Activated CD4-positive, alpha-beta T cell treated with anti-CD3 and anti-CD28 coated beads for 36 hours (primary cell): ENCODE measurements around the gene AFAP1. TPM values are rescaled to one million over a fixed set of nuclear protein-coding genes. Genes with fewer than 3 reads are reported as not detected.

Experiments used
- ATAC-seq: fragments of 200-7000 bp; cut with Tn5 transposase; one replicate; pipeline ENCODE4 v1.10.0; 2021; ENCODE audit warnings: mild to moderate bottlenecking, moderate library complexity
- CTCF ChIA-PET: fragments of 350-600 bp; sonication (Branson Sonifier 250); formaldehyde crosslinking; loops from one replicate; lab custom pipeline; 2021; ENCODE audit warnings: antibody characterized with exemption; lab: Charles Lee
- POLR2A ChIA-PET: fragments of 350-600 bp; sonication (Branson Sonifier 250); formaldehyde crosslinking; loops from one replicate; lab custom pipeline; 2021; ENCODE audit warnings: antibody characterized with exemption, inconsistent platforms; lab: Charles Lee
- DNase-seq: peaks from one replicate; pipeline ENCODE4 v3.0.0-alpha.2; 2020
- H3K27ac Mint-ChIP-seq: one replicate; pipeline ENCODE4 v1.8.0; 2021; ENCODE audit warnings: mixed read lengths
- H3K27me3 Mint-ChIP-seq: one replicate; pipeline ENCODE4 v1.8.0; 2021; ENCODE audit warnings: mixed read lengths
- H3K36me3 Mint-ChIP-seq: one replicate; pipeline ENCODE4 v1.8.0; 2021; ENCODE audit warnings: low read depth, mixed read lengths
- H3K4me1 Mint-ChIP-seq: one replicate; pipeline ENCODE4 v1.8.0; 2021; ENCODE audit warnings: mixed read lengths
- H3K4me3 Mint-ChIP-seq: one replicate; pipeline ENCODE4 v1.8.0; 2021; ENCODE audit warnings: mild to moderate bottlenecking, moderate library complexity, mixed read lengths
- H3K9me3 Mint-ChIP-seq: one replicate; pipeline ENCODE4 v1.8.0; 2021; ENCODE audit warnings: low read depth, mixed read lengths
- intact Hi-C, 2 experiments: fragments of 100-400 bp; cut with DNase I in 1 of 2; cut with micrococcal nuclease in 1 of 2; formaldehyde crosslinking; loops; one replicate each; pipeline versions ENCODE4 v1.14.2 to v1.15.1; 2022 to 2024; cut with DNase I, micrococcal nuclease
- total RNA-seq, 2 experiments: library from RNA; stranded (reverse); gene quantifications; one replicate each; pipeline ENCODE4 v1.2.3, GENCODE V29; 2021

Gene AFAP1
- total RNA-seq, 2 experiments from 2014 or later = 27.1 to 27.2 TPM

- Mint-ChIP-seq H3K4me3 (peak overlapping the region; percentile 50), H3K27ac (peak overlapping the region; percentile 86), H3K36me3 (peaks cover 4% of the 10 kb centered on the region), H3K27me3 (no peaks in the 10 kb centered on the region), H3K9me3 (no peaks in the 10 kb centered on the region), H3K4me1 (peaks cover 31% of the 10 kb centered on the region)
- peak; percentile 76 for DNase-seq
- CTCF ChIA-PET = interaction anchor here (1.0 to 1.5 kb wide), 4 partner anchors 13 to 43 kb away, joined by 3 to 7 read pairs (median 4); no protein-coding TSS in a partner anchor
- intact Hi-C loops = no loop called here
- peak; percentile 94 for ATAC-seq
- POLR2A ChIA-PET = no interaction called here
Observed at GRCh38 chr4:7759216-7759615, 180.4 kb downstream of the AFAP1 start.

DNA sequence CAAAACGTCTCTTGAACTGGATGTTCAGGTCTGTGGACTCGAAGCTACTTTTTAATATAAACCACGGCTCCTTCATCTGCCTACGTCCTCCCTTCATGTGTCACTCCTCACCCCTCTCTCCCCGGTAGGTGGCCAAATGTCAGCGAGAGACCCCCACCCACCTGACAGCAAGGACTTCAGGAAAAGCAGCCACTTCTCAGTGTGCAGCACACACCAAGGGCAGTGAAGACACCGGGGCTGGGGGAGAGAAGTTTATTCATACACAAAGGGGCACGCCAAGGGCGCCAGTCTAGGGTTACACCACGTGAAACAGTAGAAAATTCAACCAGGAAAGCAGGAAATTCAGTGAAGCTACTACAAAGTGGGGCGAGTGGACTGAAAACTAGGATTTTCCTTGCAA is 181.2 kb downstream of the AFAP1 start:
- ChIA-PET POLR2A (no interaction called here), CTCF (interaction anchor here (1.3 kb wide), 1 partner anchor 44 kb away, joined by 5 read pairs; no protein-coding TSS in a partner anchor)
- peaks cover 31% of the 10 kb centered on the region for H3K4me1 Mint-ChIP-seq
- DNase-seq = no peak
- peak overlapping the region; percentile 59 for H3K27ac Mint-ChIP-seq
- peaks cover 4% of the 10 kb centered on the region for H3K36me3 Mint-ChIP-seq
- no peak overlapping the region for H3K4me3 Mint-ChIP-seq
- intact Hi-C loops = no loop called here
- no peak for ATAC-seq
- H3K27me3 Mint-ChIP-seq = no peaks in the 10 kb centered on the region
- no peaks in the 10 kb centered on the region for H3K9me3 Mint-ChIP-seq

- DNase-seq = no peak
- H3K4me1 Mint-ChIP-seq = peaks cover 31% of the 10 kb centered on the region
- H3K27me3 Mint-ChIP-seq = no peaks in the 10 kb centered on the region
- no peak for ATAC-seq
- no peak overlapping the region for H3K4me3 Mint-ChIP-seq
- intact Hi-C loops = no loop called here
- peak overlapping the region; percentile 9 for H3K27ac Mint-ChIP-seq
- ChIA-PET CTCF (interaction anchor here (1.3 kb wide), 1 partner anchor 44 kb away, joined by 5 read pairs; no protein-coding TSS in a partner anchor), POLR2A (no interaction called here)
- H3K9me3 Mint-ChIP-seq = no peaks in the 10 kb centered on the region
- H3K36me3 Mint-ChIP-seq = peaks cover 4% of the 10 kb centered on the region
Observed at GRCh38 chr4:7757501-7758471, 181.9 kb downstream of the AFAP1 start.

- Mint-ChIP-seq H3K4me1 (peaks cover 26% of the 10 kb centered on the region), H3K36me3 (peaks cover 4% of the 10 kb centered on the region), H3K9me3 (no peaks in the 10 kb centered on the region), H3K4me3 (no peak overlapping the region), H3K27me3 (no peaks in the 10 kb centered on the region), H3K27ac (no peak overlapping the region)
- intact Hi-C loops = no loop called here
- no peak for DNase-seq
- no peak for ATAC-seq
- POLR2A ChIA-PET = no interaction called here
- CTCF ChIA-PET = no interaction called here
Observed at GRCh38 chr4:7756561-7757355, 182.9 kb downstream of the AFAP1 start.

DNA sequence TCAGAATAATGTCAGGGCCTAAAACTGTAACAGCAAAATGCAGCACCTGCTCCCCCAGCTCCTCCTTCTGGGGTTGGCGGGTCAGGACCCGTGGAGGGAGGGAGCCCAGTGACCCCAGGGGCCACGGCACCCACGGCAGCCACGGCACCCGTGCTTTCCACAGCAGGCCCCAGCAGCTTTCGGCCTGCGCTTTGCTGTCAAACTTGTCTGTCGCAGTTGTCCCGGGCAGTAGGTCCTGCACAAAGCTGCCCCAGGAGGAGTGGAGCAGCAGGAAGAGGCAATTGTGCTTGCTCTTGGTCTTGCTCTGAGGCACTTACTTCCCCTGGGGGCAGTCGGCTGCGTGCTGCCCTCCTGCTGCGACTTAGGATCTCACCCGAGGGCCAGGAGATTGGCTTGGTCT is 183.6 kb downstream of the AFAP1 start:
- Mint-ChIP-seq H3K27me3 (no peaks in the 10 kb centered on the region), H3K4me1 (peaks cover 22% of the 10 kb centered on the region), H3K4me3 (no peak overlapping the region), H3K27ac (no peak overlapping the region), H3K9me3 (no peaks in the 10 kb centered on the region), H3K36me3 (no peaks in the 10 kb centered on the region)
- ChIA-PET CTCF (no interaction called here), POLR2A (no interaction called here)
- ATAC-seq (no peak), DNase-seq (no peak)
- intact Hi-C loops = no loop called here

DNA sequence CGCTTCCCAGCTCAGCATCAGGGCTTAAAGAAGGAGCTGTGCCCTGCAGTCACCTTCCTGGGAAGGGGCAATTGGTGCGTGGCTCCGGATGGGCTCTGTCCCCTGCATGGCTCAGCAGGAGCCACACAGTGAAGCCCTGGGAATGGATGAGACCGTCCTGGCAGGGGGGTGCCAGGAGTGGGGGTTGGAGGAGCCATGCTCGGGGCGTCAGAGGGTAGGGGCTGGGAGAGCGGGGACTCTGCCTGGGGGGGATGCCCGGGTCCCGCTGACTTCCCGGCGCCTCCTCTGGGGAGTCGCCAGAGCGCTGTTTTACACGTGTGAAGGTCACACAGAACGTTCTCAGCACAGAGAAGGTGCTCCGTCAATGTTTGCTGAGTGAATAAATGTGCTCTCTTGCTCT is 184.1 kb downstream of the AFAP1 start:
- ATAC-seq (no peak), DNase-seq (no peak)
- Mint-ChIP-seq H3K4me3 (no peak overlapping the region), H3K27ac (no peak overlapping the region), H3K27me3 (no peaks in the 10 kb centered on the region), H3K4me1 (peaks cover 25% of the 10 kb centered on the region), H3K36me3 (no peaks in the 10 kb centered on the region), H3K9me3 (no peaks in the 10 kb centered on the region)
- intact Hi-C loops = no loop called here
- ChIA-PET CTCF (no interaction called here), POLR2A (no interaction called here)

- no peak for ATAC-seq
- DNase-seq = no peak
- CTCF ChIA-PET = no interaction called here
- H3K36me3 Mint-ChIP-seq = no peaks in the 10 kb centered on the region
- no peak overlapping the region for H3K27ac Mint-ChIP-seq
- H3K4me3 Mint-ChIP-seq = no peak overlapping the region
- H3K9me3 Mint-ChIP-seq = no peaks in the 10 kb centered on the region
- H3K27me3 Mint-ChIP-seq = no peaks in the 10 kb centered on the region
- intact Hi-C loops = no loop called here
- H3K4me1 Mint-ChIP-seq = peaks cover 26% of the 10 kb centered on the region
- POLR2A ChIA-PET = no interaction called here
Observed at GRCh38 chr4:7754565-7755262, 184.9 kb downstream of the AFAP1 start.

DNA sequence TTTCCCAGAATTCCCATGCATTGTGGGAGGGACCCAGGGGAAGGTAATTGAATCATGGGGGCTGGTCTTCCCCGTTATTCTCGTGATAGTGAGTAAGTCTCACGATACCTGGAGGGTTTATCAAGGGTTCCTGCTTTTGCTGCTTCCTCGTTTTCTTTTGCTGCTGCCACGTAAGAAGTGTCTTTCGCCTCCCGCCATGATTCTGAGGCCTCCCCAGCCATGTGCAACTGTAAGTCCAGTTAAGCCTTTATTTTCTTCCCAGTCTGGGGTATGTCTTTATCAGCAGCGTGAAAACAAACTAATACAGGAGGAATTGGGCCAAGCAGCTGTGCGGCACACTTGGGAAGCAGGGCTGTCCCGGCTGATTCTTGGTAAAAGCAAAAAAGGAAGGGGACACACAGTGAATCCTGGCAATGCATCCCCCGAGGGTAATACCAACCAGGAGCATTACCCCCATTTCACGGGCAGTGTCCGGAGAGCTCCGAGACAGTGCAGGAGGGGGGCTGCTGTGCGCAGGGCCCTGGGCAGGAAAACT is 185.7 kb downstream of the AFAP1 start:
- Mint-ChIP-seq H3K4me1 (peaks cover 25% of the 10 kb centered on the region), H3K36me3 (no peaks in the 10 kb centered on the region), H3K9me3 (no peaks in the 10 kb centered on the region), H3K4me3 (no peak overlapping the region), H3K27ac (no peak overlapping the region), H3K27me3 (no peaks in the 10 kb centered on the region)
- ATAC-seq (no peak), DNase-seq (no peak)
- intact Hi-C loops = no loop called here
- CTCF ChIA-PET = no interaction called here
- POLR2A ChIA-PET = no interaction called here

DNA sequence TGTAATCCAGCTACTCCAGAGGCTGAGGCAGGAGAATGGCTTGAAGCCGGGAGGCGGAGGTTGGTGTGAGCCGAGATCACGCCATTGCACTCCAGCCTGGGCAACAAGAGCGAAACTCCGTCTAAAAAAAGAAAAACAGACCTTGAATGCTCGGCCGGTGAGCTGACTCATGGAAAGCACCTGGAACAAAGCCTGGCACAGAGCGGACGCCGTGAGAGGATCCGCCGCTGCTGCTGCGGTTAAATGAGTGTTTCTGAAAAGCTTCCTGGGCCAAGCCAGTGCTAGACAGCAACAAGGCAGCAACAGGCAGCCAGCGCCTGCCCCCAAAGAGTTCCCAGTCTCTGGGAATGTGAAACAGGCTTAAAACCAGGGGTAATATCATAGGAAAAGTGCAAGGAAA is 186.4 kb downstream of the AFAP1 start:
- intact Hi-C loops = no loop called here
- no peak for ATAC-seq
- POLR2A ChIA-PET = no interaction called here
- Mint-ChIP-seq H3K27me3 (no peaks in the 10 kb centered on the region), H3K27ac (no peak overlapping the region), H3K36me3 (no peaks in the 10 kb centered on the region), H3K4me3 (no peak overlapping the region), H3K9me3 (no peaks in the 10 kb centered on the region), H3K4me1 (peaks cover 24% of the 10 kb centered on the region)
- no peak for DNase-seq
- CTCF ChIA-PET = no interaction called here

GRCh38 chr4:7752649-7753048 is 187.0 kb downstream of the AFAP1 start:
- ATAC-seq (no peak), DNase-seq (no peak)
- Mint-ChIP-seq H3K36me3 (no peaks in the 10 kb centered on the region), H3K4me1 (peaks cover 20% of the 10 kb centered on the region), H3K27me3 (no peaks in the 10 kb centered on the region), H3K4me3 (no peak overlapping the region), H3K9me3 (no peaks in the 10 kb centered on the region), H3K27ac (no peak overlapping the region)
- intact Hi-C loops = no loop called here
- ChIA-PET CTCF (no interaction called here), POLR2A (no interaction called here)

GRCh38 chr4:7750972-7751371 is 188.7 kb downstream of the AFAP1 start:
- intact Hi-C loops = no loop called here
- no peak for DNase-seq
- ChIA-PET CTCF (interaction anchor here (0.6 to 1.2 kb wide), 4 partner anchors 11 to 55 kb away, joined by 3 to 6 read pairs (median 3); no protein-coding TSS in a partner anchor), POLR2A (no interaction called here)
- peaks cover 19% of the 10 kb centered on the region for H3K4me1 Mint-ChIP-seq
- H3K4me3 Mint-ChIP-seq = no peak overlapping the region
- no peaks in the 10 kb centered on the region for H3K36me3 Mint-ChIP-seq
- no peak for ATAC-seq
- H3K27ac Mint-ChIP-seq = no peak overlapping the region
- no peaks in the 10 kb centered on the region for H3K9me3 Mint-ChIP-seq
- no peaks in the 10 kb centered on the region for H3K27me3 Mint-ChIP-seq
